Measurements from ENCODE around the gene ANGPTL5. TPM values are rescaled to one million over a fixed set of nuclear protein-coding genes. Genes with fewer than 3 reads are reported as not detected.

Gene ANGPTL5
- total RNA-seq, 4 donors from 2014 or later = 0.24 TPM; not detected in 3

GRCh38 chr11:101894505-101894904 lies 21.8 kb downstream of the ANGPTL5 start:
- TF ChIP-seq POLR2A (IDR thresholded peaks at IDR 0.05) (no peak), CTCF (IDR thresholded peaks at IDR 0.05) (no peak)
- H3K27ac ChIP-seq = no peak overlapping the region
- no peak for DNase-seq
- no peak overlapping the region for H3K4me3 ChIP-seq
- intact Hi-C loops (cut with DNase I; ENCODE audit: low total_unique reads) = no loop called here
- no peaks in the 10 kb centered on the region for H3K4me1 ChIP-seq
- H3K36me3 ChIP-seq = no peaks in the 10 kb centered on the region
- H3K9me3 ChIP-seq = no peaks in the 10 kb centered on the region
- no peaks in the 10 kb centered on the region for H3K27me3 ChIP-seq

GRCh38 chr11:101889767-101890166 lies 26.6 kb downstream of the ANGPTL5 start:
- Histone ChIP-seq H3K27me3 (no peaks in the 10 kb centered on the region), H3K4me3 (no peak overlapping the region), H3K36me3 (no peaks in the 10 kb centered on the region), H3K4me1 (no peaks in the 10 kb centered on the region), H3K27ac (no peak overlapping the region), H3K9me3 (no peaks in the 10 kb centered on the region)
- TF ChIP-seq CTCF (IDR thresholded peaks at IDR 0.05) (no peak), POLR2A (IDR thresholded peaks at IDR 0.05) (no peak)
- no peak for DNase-seq
- intact Hi-C loops (cut with DNase I; ENCODE audit: low total_unique reads) = no loop called here

- no peaks in the 10 kb centered on the region for H3K36me3 ChIP-seq
- no peak for TF ChIP-seq CTCF (IDR thresholded peaks at IDR 0.05)
- TF ChIP-seq POLR2A (IDR thresholded peaks at IDR 0.05) = no peak
- no peaks in the 10 kb centered on the region for H3K27me3 ChIP-seq
- H3K9me3 ChIP-seq = no peaks in the 10 kb centered on the region
- H3K4me3 ChIP-seq = no peak overlapping the region
- H3K27ac ChIP-seq = no peak overlapping the region
- DNase-seq = no peak
- intact Hi-C loops (cut with DNase I; ENCODE audit: low total_unique reads) = no loop called here
- H3K4me1 ChIP-seq = no peaks in the 10 kb centered on the region
These were observed 30.7 kb downstream of the ANGPTL5 start for GRCh38 chr11:101885631-101886030.

- no peak for TF ChIP-seq CTCF (IDR thresholded peaks at IDR 0.05)
- no peak for TF ChIP-seq POLR2A (IDR thresholded peaks at IDR 0.05)
- Histone ChIP-seq H3K9me3 (no peaks in the 10 kb centered on the region), H3K27ac (no peak overlapping the region), H3K36me3 (no peaks in the 10 kb centered on the region), H3K4me1 (no peaks in the 10 kb centered on the region), H3K4me3 (no peak overlapping the region), H3K27me3 (no peaks in the 10 kb centered on the region)
- DNase-seq = no peak
- intact Hi-C loops (cut with DNase I; ENCODE audit: low total_unique reads) = no loop called here
These were observed 34.7 kb downstream of the ANGPTL5 start for GRCh38 chr11:101881586-101881985.

- no peak overlapping the region for H3K27ac ChIP-seq
- no peak for TF ChIP-seq POLR2A (IDR thresholded peaks at IDR 0.05)
- TF ChIP-seq CTCF (IDR thresholded peaks at IDR 0.05) = no peak
- H3K27me3 ChIP-seq = no peaks in the 10 kb centered on the region
- no peak overlapping the region for H3K4me3 ChIP-seq
- H3K36me3 ChIP-seq = no peaks in the 10 kb centered on the region
- DNase-seq = no peak
- H3K4me1 ChIP-seq = no peaks in the 10 kb centered on the region
- no peaks in the 10 kb centered on the region for H3K9me3 ChIP-seq
- intact Hi-C loops (cut with DNase I; ENCODE audit: low total_unique reads) = no loop called here
These were observed 36.1 kb downstream of the ANGPTL5 start for GRCh38 chr11:101880222-101880621.

Data from uterus (tissue), 4 donors.